Vagina (tissue), 2 donors: ENCODE measurements around the gene STRN4. TPM values are rescaled to one million over a fixed set of nuclear protein-coding genes. Genes with fewer than 3 reads are reported as not detected.

Experiments used
- DNase-seq, 2 donors: peaks; one replicate each; pipeline ENCODE4 v3.0.0-alpha.2; 2017; ENCODE audit errors: extremely low spot score in 2 of 2
- H3K27ac ChIP-seq: fragments of 200-600 bp; sonication (generic); one replicate; pipeline ENCODE4 v1.5.1; 2019
- H3K27me3 ChIP-seq: fragments of 200-600 bp; sonication (generic); one replicate; pipeline ENCODE4 v1.5.1; 2019
- H3K36me3 ChIP-seq, 2 donors: fragments of 200-600 bp; sonication (generic); one replicate each; pipeline ENCODE4 v1.5.1; 2017 to 2019
- H3K4me1 ChIP-seq: fragments of 200-600 bp; sonication (generic); one replicate; pipeline ENCODE4 v1.5.1; 2019
- H3K4me3 ChIP-seq, 2 donors: fragments of 200-600 bp; sonication (generic); 1 replicate in 1 of 2; 2 replicates in 1 of 2; pipeline ENCODE4 v1.5.1; 2016 to 2019
- H3K9me3 ChIP-seq: fragments of 200-600 bp; sonication (generic); one replicate; pipeline ENCODE4 v1.5.1; 2019
- POLR2A ChIP-seq, 2 donors: fragments of 450-650 bp; IDR thresholded peaks; one replicate each; pipeline ENCODE4 v1.6.1; 2017; ENCODE audit warnings: antibody characterized with exemption in 2 of 2, mild to moderate bottlenecking in 2 of 2, moderate library complexity in 2 of 2
- POLR2AphosphoS5 ChIP-seq, 2 donors: sonication (generic); formaldehyde crosslinking; IDR thresholded peaks; one replicate each; pipeline ENCODE4 v1.9.0; 2017; ENCODE audit warnings: antibody characterized with exemption in 2 of 2, mild to moderate bottlenecking in 2 of 2, low read depth in 1 of 2; ENCODE audit not compliant: insufficient read depth in 1 of 2
- intact Hi-C: fragments of 100-400 bp; cut with DNase I; formaldehyde crosslinking; loops from one replicate; pipeline ENCODE4 v1.15.1; 2023
- total RNA-seq: library from RNA; depleted of rRNA; stranded (reverse); fragments of >200 nt; gene quantifications from one replicate; pipeline ENCODE4 v1.2.3, GENCODE V29; 2016
- TF ChIP-seq, protein P1 (sequence below), 3 experiments: fragments of 450-650 bp in 2 of 3; fragments of 200-600 bp in 1 of 3; sonication (generic) in 1 of 3; IDR thresholded peaks; one replicate each; pipeline ENCODE4 v1.5.1; 2017 to 2019; ENCODE audit warnings: antibody characterized with exemption in 3 of 3, mild to moderate bottlenecking in 2 of 3, moderate library complexity in 2 of 3

The STRN4 gene
- total RNA-seq, 1 donor from 2014 or later: 85.0 TPM

DNA sequence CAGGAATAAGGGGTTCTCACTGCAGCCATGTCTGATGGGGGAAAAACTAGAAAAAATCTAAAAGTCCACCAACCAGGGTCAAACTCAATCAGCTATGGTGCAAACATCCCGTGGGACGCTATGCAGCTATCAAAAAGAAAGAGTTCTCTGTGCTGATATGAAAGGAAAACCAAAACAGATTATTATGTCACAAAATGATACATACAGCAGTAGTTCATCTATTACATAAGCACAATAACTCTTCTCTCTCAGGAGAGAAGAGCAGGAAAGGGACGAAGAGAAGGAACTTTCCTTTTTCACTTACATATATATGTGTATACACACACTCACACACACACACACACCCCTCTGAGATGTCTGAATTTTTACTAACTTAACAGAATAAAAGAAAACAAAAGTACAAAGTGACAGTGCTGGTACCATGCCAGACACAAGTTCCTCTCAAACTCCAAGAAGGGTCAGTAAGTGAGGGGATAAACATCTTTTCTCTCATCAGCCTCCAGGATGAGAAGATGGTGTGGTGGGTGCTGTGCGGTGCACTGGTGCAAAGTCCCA lies 3.2 kb downstream of the STRN4 start:
- Histone ChIP-seq H3K27me3 (no peaks in the 10 kb centered on the region), H3K36me3 (peaks cover 0 to 6% of the 10 kb centered on the region in 2 donors), H3K4me3 (no peak overlapping the region), H3K9me3 (no peaks in the 10 kb centered on the region), H3K4me1 (peaks cover 76% of the 10 kb centered on the region), H3K27ac (no peak overlapping the region)
- intact Hi-C loops: no loop called here
- no peak for DNase-seq
- no peak for TF ChIP-seq POLR2AphosphoS5 (IDR thresholded peaks at IDR 0.05; ENCODE audit: insufficient read depth in 1 of 2, low read depth in 1 of 2)

- TF ChIP-seq POLR2A (IDR thresholded peaks at IDR 0.05) (no peak), POLR2AphosphoS5 (IDR thresholded peaks at IDR 0.05; ENCODE audit: insufficient read depth in 1 of 2, low read depth in 1 of 2) (no peak)
- TF ChIP-seq, protein P1, sequence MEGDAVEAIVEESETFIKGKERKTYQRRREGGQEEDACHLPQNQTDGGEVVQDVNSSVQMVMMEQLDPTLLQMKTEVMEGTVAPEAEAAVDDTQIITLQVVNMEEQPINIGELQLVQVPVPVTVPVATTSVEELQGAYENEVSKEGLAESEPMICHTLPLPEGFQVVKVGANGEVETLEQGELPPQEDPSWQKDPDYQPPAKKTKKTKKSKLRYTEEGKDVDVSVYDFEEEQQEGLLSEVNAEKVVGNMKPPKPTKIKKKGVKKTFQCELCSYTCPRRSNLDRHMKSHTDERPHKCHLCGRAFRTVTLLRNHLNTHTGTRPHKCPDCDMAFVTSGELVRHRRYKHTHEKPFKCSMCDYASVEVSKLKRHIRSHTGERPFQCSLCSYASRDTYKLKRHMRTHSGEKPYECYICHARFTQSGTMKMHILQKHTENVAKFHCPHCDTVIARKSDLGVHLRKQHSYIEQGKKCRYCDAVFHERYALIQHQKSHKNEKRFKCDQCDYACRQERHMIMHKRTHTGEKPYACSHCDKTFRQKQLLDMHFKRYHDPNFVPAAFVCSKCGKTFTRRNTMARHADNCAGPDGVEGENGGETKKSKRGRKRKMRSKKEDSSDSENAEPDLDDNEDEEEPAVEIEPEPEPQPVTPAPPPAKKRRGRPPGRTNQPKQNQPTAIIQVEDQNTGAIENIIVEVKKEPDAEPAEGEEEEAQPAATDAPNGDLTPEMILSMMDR (IDR thresholded peaks at IDR 0.05): no peak
- H3K9me3 ChIP-seq: no peaks in the 10 kb centered on the region
- no peak overlapping the region for H3K27ac ChIP-seq
- no peaks in the 10 kb centered on the region for H3K27me3 ChIP-seq
- DNase-seq: no peak
- H3K4me1 ChIP-seq: peaks cover 67% of the 10 kb centered on the region
- H3K36me3 ChIP-seq: peaks cover 0 to 19% of the 10 kb centered on the region in 2 donors
- intact Hi-C loops: no loop called here
- no peak overlapping the region for H3K4me3 ChIP-seq
Measured at GRCh38 chr19:46741447-46741846, 4.8 kb downstream of the STRN4 start.

DNA sequence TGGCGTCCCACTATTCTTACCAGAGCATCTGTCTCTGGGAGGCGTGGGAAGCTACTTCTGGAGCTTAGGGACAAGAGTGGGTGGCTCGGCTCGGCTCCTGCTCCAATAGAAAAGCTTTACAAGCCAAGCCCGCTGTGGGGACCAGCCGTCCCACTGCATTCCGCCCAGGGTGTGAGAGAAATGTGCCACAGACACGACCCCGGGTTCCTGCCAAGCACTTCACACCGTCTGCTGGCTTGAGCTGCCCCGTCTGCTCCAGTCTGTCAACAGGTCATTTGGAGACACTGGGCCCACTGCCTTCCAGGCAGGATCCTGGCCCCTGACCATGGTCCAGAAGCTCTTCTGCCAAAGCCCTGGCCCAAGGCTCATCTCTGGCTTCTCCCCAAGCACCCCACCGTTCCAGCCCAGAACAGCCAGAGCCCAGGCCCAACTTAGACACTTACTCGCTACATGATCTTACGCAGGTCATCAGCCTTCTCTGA lies 6.9 kb downstream of the STRN4 start:
- no peak overlapping the region for H3K4me3 ChIP-seq
- peaks cover 0 to 37% of the 10 kb centered on the region in 2 donors for H3K36me3 ChIP-seq
- intact Hi-C loops: no loop called here
- H3K27me3 ChIP-seq: no peaks in the 10 kb centered on the region
- DNase-seq: no peak
- no peak overlapping the region for H3K27ac ChIP-seq
- TF ChIP-seq POLR2AphosphoS5 (IDR thresholded peaks at IDR 0.05; ENCODE audit: insufficient read depth in 1 of 2, low read depth in 1 of 2): no peak
- TF ChIP-seq, protein P1 (IDR thresholded peaks at IDR 0.05): no peak
- no peak for TF ChIP-seq POLR2A (IDR thresholded peaks at IDR 0.05)
- H3K9me3 ChIP-seq: no peaks in the 10 kb centered on the region
- H3K4me1 ChIP-seq: peaks cover 55% of the 10 kb centered on the region

DNA sequence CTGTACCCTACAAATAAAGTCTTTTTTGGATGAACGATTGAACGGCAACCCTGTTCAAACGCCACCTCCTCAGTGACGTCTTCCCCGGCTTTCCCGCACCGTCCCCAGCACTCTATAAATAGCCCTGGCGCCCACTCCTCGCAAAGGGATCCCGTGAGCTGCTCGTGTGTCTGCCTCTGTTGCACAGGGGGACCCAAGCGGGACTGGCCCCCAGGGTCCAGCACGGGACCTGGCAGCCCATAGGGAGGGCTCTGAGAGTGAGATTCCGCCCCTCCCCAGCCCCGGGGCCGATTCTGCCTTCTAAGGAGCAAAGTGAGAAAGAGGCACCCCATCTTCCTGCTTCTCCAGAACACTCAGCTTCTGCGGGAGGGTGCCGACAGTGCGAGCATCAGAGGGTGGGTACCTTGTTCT lies 8.5 kb downstream of the STRN4 start:
- peaks cover 39% of the 10 kb centered on the region for H3K4me1 ChIP-seq
- no peak for TF ChIP-seq POLR2AphosphoS5 (IDR thresholded peaks at IDR 0.05; ENCODE audit: insufficient read depth in 1 of 2, low read depth in 1 of 2)
- no peak for TF ChIP-seq POLR2A (IDR thresholded peaks at IDR 0.05)
- TF ChIP-seq, protein P1 (IDR thresholded peaks at IDR 0.05): no peak
- no peak overlapping the region for H3K27ac ChIP-seq
- no peaks in the 10 kb centered on the region for H3K9me3 ChIP-seq
- DNase-seq: no peak
- intact Hi-C loops: no loop called here
- H3K27me3 ChIP-seq: no peaks in the 10 kb centered on the region
- H3K4me3 ChIP-seq: no peak overlapping the region
- peaks cover 0 to 53% of the 10 kb centered on the region in 2 donors for H3K36me3 ChIP-seq

- intact Hi-C loops: no loop called here
- TF ChIP-seq POLR2A (IDR thresholded peaks at IDR 0.05) (no peak), POLR2AphosphoS5 (IDR thresholded peaks at IDR 0.05; ENCODE audit: insufficient read depth in 1 of 2, low read depth in 1 of 2) (no peak)
- TF ChIP-seq, protein P1 (IDR thresholded peaks at IDR 0.05): no peak
- H3K27ac ChIP-seq: no peak overlapping the region
Measured at GRCh38 chr19:46737298-46737654, 9.0 kb downstream of the STRN4 start.

More at GRCh38 chr19:46737298-46737654, 9.0 kb downstream of the STRN4 start:
- H3K9me3 ChIP-seq: no peaks in the 10 kb centered on the region
- no peak for DNase-seq
- peaks cover 0 to 58% of the 10 kb centered on the region in 2 donors for H3K36me3 ChIP-seq
- H3K27me3 ChIP-seq: no peaks in the 10 kb centered on the region
- peaks cover 35% of the 10 kb centered on the region for H3K4me1 ChIP-seq
- H3K4me3 ChIP-seq: no peak overlapping the region
